H1 (cell line): ENCODE data around the gene KRT85. TPM values are rescaled to one million over a fixed set of nuclear protein-coding genes. Genes with fewer than 3 reads are reported as not detected.

Source experiments
- CTCF ChIA-PET: fragments of 300-600 bp; sonication (Branson Sonifier 250); formaldehyde crosslinking; loops from one replicate; lab custom pipeline; 2021; ENCODE audit not compliant: partially characterized antibody; lab: Charles Lee
- POLR2A ChIA-PET: fragments of 300-600 bp; sonication (Branson Sonifier 250); formaldehyde crosslinking; loops from one replicate; lab custom pipeline; 2021; ENCODE audit warnings: inconsistent platforms; ENCODE audit not compliant: partially characterized antibody; lab: Charles Lee
- DNase-seq, 2 experiments: peaks; one replicate each; pipeline versions ENCODE4 v3.0.0 to v3.0.0-alpha.2; 2010 to 2022; ENCODE audit warnings: low spot score in 2 of 2, low read depth in 1 of 2, mixed read lengths in 1 of 2
- FAIRE-seq: peaks from 2 replicates; lab custom pipeline; 2011; peaks lifted over from hg19 to GRCh38; lab: Jason Lieb, UNC
- H2AFZ ChIP-seq: 2 replicates; pipeline ENCODE4 v1.8.1; 2012; ENCODE audit warnings: low read length, inconsistent platforms
- H2AK5ac ChIP-seq: 2 replicates; pipeline ENCODE4 v1.6.1; 2013; ENCODE audit warnings: low read depth, low read length
- H2BK120ac ChIP-seq: replicated peaks from 2 replicates; pipeline ENCODE3; 2013; ENCODE audit warnings: low read depth, low read length, inconsistent platforms
- H2BK12ac ChIP-seq: 2 replicates; pipeline ENCODE4 v1.6.1; 2013; ENCODE audit warnings: low read depth, low read length
- H2BK15ac ChIP-seq: 2 replicates; pipeline ENCODE4 v1.6.1; 2013; ENCODE audit warnings: low read length
- H2BK20ac ChIP-seq: 2 replicates; pipeline ENCODE4 v1.6.1; 2013; ENCODE audit warnings: low read length
- H2BK5ac ChIP-seq: 2 replicates; pipeline ENCODE4 v1.6.1; 2013; ENCODE audit warnings: low read depth, low read length
- H3K14ac ChIP-seq: 2 replicates; pipeline ENCODE4 v1.6.1; 2013; ENCODE audit warnings: inconsistent platforms; ENCODE audit not compliant: insufficient read length
- H3K18ac ChIP-seq: 2 replicates; pipeline ENCODE4 v1.6.1; 2013; ENCODE audit warnings: low read length; ENCODE audit errors: extremely low read depth
- H3K23ac ChIP-seq: 2 replicates; pipeline ENCODE4 v1.6.1; 2013; ENCODE audit warnings: inconsistent platforms; ENCODE audit not compliant: insufficient read length
- H3K23me2 ChIP-seq: 2 replicates; pipeline ENCODE4 v1.6.1; 2013; ENCODE audit warnings: low read depth, low read length
- H3K27ac ChIP-seq: 2 replicates; pipeline ENCODE4 v1.6.1; 2011; ENCODE audit warnings: low read depth, low read length, inconsistent platforms
- H3K27me3 ChIP-seq, 4 experiments: replicated peaks in 1 of 4; 1 replicate in 1 of 4; 2 replicates in 3 of 4; pipeline versions ENCODE4 v1.6.1 to v1.8.1; 2011 to 2013; ENCODE audit warnings: low read length in 3 of 4, mild to moderate bottlenecking in 3 of 4, inconsistent platforms in 2 of 4, mixed read lengths in 2 of 4, moderate library complexity in 1 of 4; ENCODE audit not compliant: control insufficient read depth in 3 of 4, insufficient read depth in 3 of 4; ENCODE audit errors: extremely low read depth in 1 of 4
- H3K36me3 ChIP-seq, 4 experiments: 2 replicates each; pipeline versions ENCODE4 v1.6.1 to v1.8.1; 2011 to 2013; ENCODE audit warnings: mild to moderate bottlenecking in 4 of 4, low read length in 3 of 4, moderate library complexity in 2 of 4, control low read depth in 1 of 4, inconsistent platforms in 1 of 4; ENCODE audit not compliant: insufficient read depth in 4 of 4, control insufficient read depth in 2 of 4
- H3K4ac ChIP-seq: replicated peaks from 2 replicates; pipeline ENCODE3; 2013; ENCODE audit warnings: low read length, low read depth, mixed read lengths, inconsistent platforms; ENCODE audit not compliant: insufficient read length
- H3K4me1 ChIP-seq, 4 experiments: replicated peaks in 1 of 4; 1 replicate in 1 of 4; 2 replicates in 3 of 4; pipeline versions ENCODE4 v1.6.1 to v1.8.1; 2011 to 2013; ENCODE audit warnings: low read length in 3 of 4, inconsistent platforms in 2 of 4, mixed read lengths in 1 of 4; ENCODE audit not compliant: insufficient read depth in 4 of 4, control insufficient read depth in 3 of 4
- H3K4me2 ChIP-seq, 2 experiments: 2 replicates each; pipeline versions ENCODE4 v1.6.1 to v1.8.1; 2011 to 2013; ENCODE audit warnings: low read depth in 2 of 2, low read length in 2 of 2, control low read depth in 1 of 2, inconsistent platforms in 1 of 2, mild to moderate bottlenecking in 1 of 2; ENCODE audit not compliant: insufficient read depth in 1 of 2
- H3K4me3 ChIP-seq, 4 experiments: fragments of 200-600, 300-600 bp in 1 of 4; sonication (generic), shearing (Covaris generic), sonication (Bioruptor Twin) in 1 of 4; 2 replicates each; pipeline versions ENCODE4 v1.5.1 to v1.8.1; 2011 to 2016; ENCODE audit warnings: low read length in 4 of 4, low read depth in 3 of 4, control low read depth in 2 of 4, inconsistent platforms in 2 of 4, mild to moderate bottlenecking in 2 of 4, mixed read lengths in 1 of 4, moderate library complexity in 1 of 4; ENCODE audit not compliant: insufficient read depth in 2 of 4; ENCODE audit errors: extremely low read depth in 1 of 4
- H3K56ac ChIP-seq: replicated peaks from 2 replicates; pipeline ENCODE3; 2013; ENCODE audit warnings: low read depth, mild to moderate bottlenecking, mixed read lengths, low read length, inconsistent platforms; ENCODE audit not compliant: insufficient read length
- H3K79me1 ChIP-seq: 2 replicates; pipeline ENCODE4 v1.6.1; 2013; ENCODE audit warnings: low read depth, low read length, control low read depth
- H3K79me2 ChIP-seq, 2 experiments: 2 replicates each; pipeline versions ENCODE4 v1.6.1 to v1.8.1; 2012 to 2013; ENCODE audit warnings: low read length in 2 of 2, mild to moderate bottlenecking in 2 of 2, inconsistent platforms in 1 of 2; ENCODE audit not compliant: insufficient read depth in 2 of 2, control insufficient read depth in 1 of 2
- H3K9ac ChIP-seq, 4 experiments: replicated peaks in 1 of 4; 1 replicate in 1 of 4; 2 replicates in 3 of 4; pipeline versions ENCODE4 v1.6.1 to v1.8.1; 2011 to 2013; ENCODE audit warnings: low read depth in 3 of 4, low read length in 3 of 4, control low read depth in 2 of 4, mild to moderate bottlenecking in 2 of 4, moderate library complexity in 2 of 4, inconsistent platforms in 1 of 4; ENCODE audit errors: extremely low read depth in 1 of 4
- H3K9me3 ChIP-seq, 2 experiments: 2 replicates each; pipeline versions ENCODE4 v1.6.1 to v1.8.1; 2012 to 2013; ENCODE audit warnings: mild to moderate bottlenecking in 2 of 2, moderate library complexity in 2 of 2, control low read depth in 1 of 2, inconsistent platforms in 1 of 2, low read depth in 1 of 2, low read length in 1 of 2, mixed read lengths in 1 of 2; ENCODE audit not compliant: insufficient read depth in 2 of 2
- H4K20me1 ChIP-seq, 2 experiments: replicated peaks in 1 of 2; 2 replicates each; pipeline versions ENCODE3 to v1.8.1; 2011 to 2013; ENCODE audit warnings: inconsistent platforms in 2 of 2, low read length in 2 of 2, mild to moderate bottlenecking in 1 of 2; ENCODE audit not compliant: insufficient read depth in 2 of 2, control insufficient read depth in 1 of 2
- H4K5ac ChIP-seq: 2 replicates; pipeline ENCODE4 v1.6.1; 2013; ENCODE audit warnings: low read length, low read depth, mixed read lengths, inconsistent platforms; ENCODE audit not compliant: insufficient read length
- H4K8ac ChIP-seq: 2 replicates; pipeline ENCODE4 v1.8.0; 2013; ENCODE audit warnings: mild to moderate bottlenecking, moderate library complexity, low read length, inconsistent platforms; ENCODE audit not compliant: insufficient read depth; ENCODE audit errors: extremely low read depth
- H4K91ac ChIP-seq: replicated peaks from 2 replicates; pipeline ENCODE3; 2013; ENCODE audit warnings: low read length, mixed read lengths, inconsistent platforms; ENCODE audit not compliant: insufficient read length
- BACH1 ChIP-seq: IDR thresholded peaks from 2 replicates; pipeline ENCODE4 v1.6.1; 2012; ENCODE audit warnings: low read length, improper control_type of control experiment
- E2F6 ChIP-seq: IDR thresholded peaks from 2 replicates; pipeline ENCODE4 v1.6.1; 2012; ENCODE audit warnings: inconsistent platforms
- JUN ChIP-seq: IDR thresholded peaks from 2 replicates; pipeline ENCODE4 v1.6.1; 2011; ENCODE audit warnings: low read depth, mild to moderate bottlenecking, improper control_type of control experiment, low read length
- RNF2 ChIP-seq: fragments of 200-900, 300-1000 bp; sonication (generic); IDR thresholded peaks from 2 replicates; pipeline ENCODE4 v1.7.1; 2016; ENCODE audit warnings: borderline replicate concordance, low read depth, mild to moderate bottlenecking, antibody characterized with exemption, low read length; ENCODE audit not compliant: poor library complexity, severe bottlenecking; ENCODE audit errors: missing control alignments
- whole genome bisulfite sequencing, 2 experiments: shearing (Covaris generic) in 1 of 2; methylation state at CpG; one replicate each; pipeline versions ENCODE4 v1.1.6 to v1.1.7; 2013 to 2015; ENCODE audit warnings: low lambda C conversion rate in 2 of 2, mixed read lengths in 2 of 2, inconsistent platforms in 1 of 2, low coverage in 1 of 2, missing lambda C conversion rate in 1 of 2; ENCODE audit not compliant: insufficient replicate concordance in 2 of 2, insufficient coverage in 1 of 2, insufficient read length in 1 of 2; ENCODE audit errors: extremely low coverage in 1 of 2, missing lambda C conversion rate in 1 of 2; 5-methylcytosine and 5-hydroxymethylcytosine counted together
- polyA plus RNA-seq, 7 experiments: library from polyadenylated mRNA; depleted of rRNA in 3 of 7; stranded (reverse) in 5 of 7; unstranded in 2 of 7; fragments of >200 nt in 5 of 7; fragments of 200-250 nt in 2 of 7; gene quantifications; 1 replicate in 5 of 7; 2 replicates in 1 of 7; 4 replicates in 1 of 7; pipeline versions ENCODE4 v1.2.1 to v1.2.3, GENCODE V29; 2011 to 2013; ENCODE audit warnings: missing spikeins in 2 of 7, mixed read lengths in 2 of 7
- total RNA-seq: library from RNA; stranded (reverse); fragmentation: NEBNext Ultra II Directional; extraction: Animal tissue kit (Norgen Biotek cat#: 25700); gene quantifications from 2 replicates; pipeline ENCODE4 v1.2.1, GENCODE V29; 2021

The KRT85 gene
- total and polyA plus RNA-seq, 2 of the 8 experiments (the other 6 are each of a cell fraction or from before 2014, with no cell fraction given): not detected

GRCh38 chr12:52402377-52402776, 35.1 kb upstream of the KRT85 start:
- POLR2A ChIA-PET: no interaction called here
- no peak overlapping the region for H4K5ac ChIP-seq
- no peak for FAIRE-seq
- H4K20me1 ChIP-seq: no peaks in the 10 kb centered on the region
- no peak for DNase-seq
- H3K56ac ChIP-seq: no peak overlapping the region
- no peak overlapping the region for H3K18ac ChIP-seq
- H3K79me2 ChIP-seq: no peaks in the 10 kb centered on the region
- no peak overlapping the region for H2BK15ac ChIP-seq
- H2BK12ac ChIP-seq: no peak overlapping the region
- H3K9ac ChIP-seq: no peak overlapping the region
- no peak overlapping the region for H2AFZ ChIP-seq
- H3K23me2 ChIP-seq: peaks cover 3% of the 10 kb centered on the region; the same call in 1 of the 2 replicates
- no peaks in the 10 kb centered on the region for H3K9me3 ChIP-seq
- no peak overlapping the region for H3K14ac ChIP-seq
- H3K27ac ChIP-seq: no peak overlapping the region
- H3K4ac ChIP-seq: no peak overlapping the region
- H3K23ac ChIP-seq: no peak overlapping the region
- no peak overlapping the region for H2BK5ac ChIP-seq
- H2AK5ac ChIP-seq: no peak overlapping the region
- no peak overlapping the region for H2BK120ac ChIP-seq
- H3K79me1 ChIP-seq: no peaks in the 10 kb centered on the region
- no peak overlapping the region for H4K8ac ChIP-seq
- no peak overlapping the region for H2BK20ac ChIP-seq
- no peak overlapping the region for H3K4me2 ChIP-seq
- CTCF ChIA-PET: interaction anchor here (0.7 to 2.6 kb wide), 16 partner anchors 11 to 651 kb away, joined by 3 to 12 read pairs (median 4); no protein-coding TSS in a partner anchor
- whole genome bisulfite sequencing, 2 experiments: 100% methylated on average over 2 of the region's 2 CpGs; no CpG with 5 or more reads in 1 of the 2 experiments
- no peak overlapping the region for H4K91ac ChIP-seq
- TF ChIP-seq RNF2: no peak
- no peak for TF ChIP-seq BACH1
- TF ChIP-seq E2F6: peak; percentile 33; the same call in 1 of the 2 replicates
- no peak for TF ChIP-seq JUN
- no peaks in the 10 kb centered on the region; a peak in 1 of 7 replicates for H3K27me3 ChIP-seq
- H3K4me1 ChIP-seq: peaks cover 0 to 5% (median under 1%) of the 10 kb centered on the region in 4 experiments; a peak in 1 of 7 replicates
- H3K4me3 ChIP-seq: no peak overlapping the region
- no peaks in the 10 kb centered on the region for H3K36me3 ChIP-seq
